IMR-90 (cell line): Measurements from ENCODE around the gene OLIG3. TPM values are rescaled to one million over a fixed set of nuclear protein-coding genes. Genes with fewer than 3 reads are reported as not detected.

Experiments used
- ATAC-seq: fragments of 200-7000 bp; cut with Tn5 transposase; 2 replicates; pipeline ENCODE4 v1.9.1; 2020; ENCODE audit warnings: low read depth, mild to moderate bottlenecking, moderate library complexity
- BruUV-seq: library from RNA; stranded (reverse); fragments of 400-500 nt; replicated peaks from 2 replicates; lab custom pipeline; 2021; lab: Mats Ljungman, UMichigan
- CTCF ChIA-PET: fragments of 300-600 bp; formaldehyde crosslinking; extraction: SDS; loops from one replicate; lab custom pipeline; 2021; ENCODE audit warnings: antibody characterized with exemption; lab: Yijun Ruan, JAX
- POLR2A ChIA-PET: fragments of 300-600 bp; sonication (Branson Sonifier 250); formaldehyde crosslinking; loops from one replicate; lab custom pipeline; 2022; ENCODE audit warnings: antibody characterized with exemption; ENCODE audit not compliant: unreplicated experiment; lab: Charles Lee
- DNase-seq: peaks from one replicate; pipeline ENCODE4 v3.0.0; 2013
- H2AFZ ChIP-seq: replicated peaks from 2 replicates; pipeline ENCODE3; 2013; ENCODE audit warnings: low read length, mild to moderate bottlenecking; ENCODE audit not compliant: poor library complexity
- H2AK5ac ChIP-seq: 2 replicates; pipeline ENCODE4 v1.6.1; 2013; ENCODE audit warnings: low read depth, low read length, inconsistent platforms
- H2AK9ac ChIP-seq: replicated peaks from 2 replicates; pipeline ENCODE3; 2013; ENCODE audit warnings: mild to moderate bottlenecking, low read depth, low read length, moderate library complexity; ENCODE audit not compliant: poor library complexity
- H2BK120ac ChIP-seq: 2 replicates; pipeline ENCODE4 v1.6.1; 2013; ENCODE audit warnings: low read depth, low read length, inconsistent platforms
- H2BK15ac ChIP-seq: 3 replicates; pipeline ENCODE4 v1.6.1; 2013; ENCODE audit warnings: low read depth, low read length, inconsistent platforms
- H2BK20ac ChIP-seq: 2 replicates; pipeline ENCODE4 v1.6.1; 2013; ENCODE audit warnings: low read depth, mild to moderate bottlenecking, inconsistent platforms, low read length, moderate library complexity
- H2BK5ac ChIP-seq: 2 replicates; pipeline ENCODE4 v1.6.1; 2013; ENCODE audit warnings: mild to moderate bottlenecking, low read depth, low read length, inconsistent platforms; ENCODE audit not compliant: poor library complexity, severe bottlenecking
- H3K14ac ChIP-seq: replicated peaks from 2 replicates; pipeline ENCODE4 v1.6.1; 2013; ENCODE audit warnings: low read depth, low read length, inconsistent platforms
- H3K18ac ChIP-seq: 2 replicates; pipeline ENCODE4 v1.6.1; 2013; ENCODE audit warnings: low read depth, low read length, control low read depth
- H3K23ac ChIP-seq: 2 replicates; pipeline ENCODE4 v1.6.1; 2013; ENCODE audit warnings: low read depth, low read length, inconsistent platforms
- H3K27ac ChIP-seq: 2 replicates; pipeline ENCODE4 v1.5.1; 2013; ENCODE audit warnings: mild to moderate bottlenecking, control low read depth, low read length; ENCODE audit not compliant: insufficient read depth
- H3K27me3 ChIP-seq: 2 replicates; pipeline ENCODE4 v1.6.1; 2013; ENCODE audit warnings: low read length; ENCODE audit not compliant: control insufficient read depth, insufficient read depth
- H3K36me3 ChIP-seq: 2 replicates; pipeline ENCODE4 v1.6.1; 2013; ENCODE audit warnings: low read length, mixed read lengths; ENCODE audit not compliant: control insufficient read depth, insufficient read depth
- H3K4ac ChIP-seq: 2 replicates; pipeline ENCODE4 v1.6.1; 2013; ENCODE audit warnings: low read depth, low read length, inconsistent platforms
- H3K4me1 ChIP-seq: 2 replicates; pipeline ENCODE4 v1.6.1; 2013; ENCODE audit warnings: low read length, mixed read lengths; ENCODE audit not compliant: control insufficient read depth, insufficient read depth
- H3K4me2 ChIP-seq: 2 replicates; pipeline ENCODE4 v1.6.1; 2013; ENCODE audit warnings: low read depth, mild to moderate bottlenecking, control low read depth, low read length, moderate library complexity
- H3K4me3 ChIP-seq: 2 replicates; pipeline ENCODE4 v1.5.1; 2013; ENCODE audit warnings: low read depth, mild to moderate bottlenecking, control low read depth, low read length, moderate library complexity; ENCODE audit not compliant: insufficient read depth
- H3K56ac ChIP-seq: 2 replicates; pipeline ENCODE4 v1.6.1; 2013; ENCODE audit warnings: low read length, inconsistent platforms; ENCODE audit not compliant: insufficient read depth; ENCODE audit errors: extremely low read depth
- H3K79me1 ChIP-seq, 2 experiments: 2 replicates each; pipeline ENCODE4 v1.6.1; 2013; ENCODE audit warnings: low read length in 2 of 2, inconsistent platforms in 1 of 2, low read depth in 1 of 2
- H3K9ac ChIP-seq: 2 replicates; pipeline ENCODE4 v1.6.1; 2013; ENCODE audit warnings: low read depth, low read length, control low read depth
- H3K9me1 ChIP-seq: 2 replicates; pipeline ENCODE4 v1.6.1; 2013; ENCODE audit warnings: low read length, inconsistent platforms; ENCODE audit not compliant: insufficient read depth
- H3K9me3 ChIP-seq: 2 replicates; pipeline ENCODE4 v1.6.1; 2013; ENCODE audit warnings: low read length; ENCODE audit not compliant: control insufficient read depth, insufficient read depth
- H4K20me1 ChIP-seq: 2 replicates; pipeline ENCODE4 v1.6.1; 2013; ENCODE audit warnings: low read length, inconsistent platforms; ENCODE audit not compliant: insufficient read depth
- H4K5ac ChIP-seq: 2 replicates; pipeline ENCODE4 v1.6.1; 2013; ENCODE audit warnings: mild to moderate bottlenecking, low read depth, low read length, control low read depth
- H4K8ac ChIP-seq, 2 experiments: 2 replicates each; pipeline ENCODE4 v1.6.1; 2013; ENCODE audit warnings: low read depth in 2 of 2, low read length in 2 of 2, control low read depth in 1 of 2, inconsistent platforms in 1 of 2
- H4K91ac ChIP-seq: 2 replicates; pipeline ENCODE4 v1.6.1; 2013; ENCODE audit warnings: low read depth, low read length, inconsistent platforms; ENCODE audit not compliant: insufficient read depth
- BHLHE40 ChIP-seq: fragments of 150-350 bp; IDR thresholded peaks from 2 replicates; pipeline ENCODE4 v1.6.1; 2016; ENCODE audit warnings: mild to moderate bottlenecking, low read depth, low read length
- CEBPB ChIP-seq: IDR thresholded peaks from 2 replicates; pipeline ENCODE4 v1.6.1; 2012; ENCODE audit warnings: low read depth, low read length, improper control_type of control experiment
- CHD1 ChIP-seq: IDR thresholded peaks from 2 replicates; pipeline ENCODE4 v1.6.1; 2012; ENCODE audit warnings: low read depth, low read length, improper control_type of control experiment
- POLR2A ChIP-seq: IDR thresholded peaks from 2 replicates; pipeline ENCODE4 v1.6.1; 2012; ENCODE audit warnings: mild to moderate bottlenecking, low read depth, low read length
- RFX5 ChIP-seq: IDR thresholded peaks from 2 replicates; pipeline ENCODE4 v1.8.0; 2012; ENCODE audit warnings: low read depth, mild to moderate bottlenecking, low read length, moderate library complexity
- SMC3 ChIP-seq: fragments of 150-350 bp; IDR thresholded peaks from 2 replicates; pipeline ENCODE4 v1.6.1; 2016; ENCODE audit warnings: low read depth, mild to moderate bottlenecking, antibody characterized with exemption, low read length, moderate library complexity
- WGBS, 2 experiments: methylation state at CpG; one replicate each; pipeline versions ENCODE4 v1.1.5 to v1.1.7; 2013; ENCODE audit warnings: missing lambda C conversion rate in 2 of 2; ENCODE audit not compliant: insufficient read length in 1 of 2; ENCODE audit errors: extremely low coverage in 2 of 2; 5-methylcytosine and 5-hydroxymethylcytosine counted together
- dilution Hi-C: fragments of 300-500 bp; cut with HindIII; formaldehyde crosslinking; loops from one replicate; pipeline ENCODE4 v1.14.3; 2018; ENCODE audit warnings: low sequenced_read_pairs; ENCODE audit not compliant: unreplicated experiment
- in situ Hi-C: fragments of 300-500 bp; cut with MboI; formaldehyde crosslinking; loops from 3 replicates; pipeline ENCODE4 v1.14.3; 2019; ENCODE audit warnings: low sequenced_read_pairs, inconsistent platforms, mixed read lengths
- intact Hi-C: fragments of 100-400 bp; cut with micrococcal nuclease; formaldehyde crosslinking; loops from 2 replicates; pipeline ENCODE4 v1.10.0; 2022
- polyA plus RNA-seq, 3 experiments: library from polyadenylated mRNA; depleted of rRNA; stranded (reverse); fragments of >200 nt; gene quantifications; 2 replicates each; pipeline ENCODE4 v1.2.3, GENCODE V29; 2012; ENCODE audit warnings: low replicate concordance in 1 of 3
- total RNA-seq: library from RNA; depleted of rRNA; stranded (reverse); fragments of >200 nt; gene quantifications from 2 replicates; pipeline ENCODE4 v1.2.3, GENCODE V29; 2012

The OLIG3 gene
- total and polyA plus RNA-seq, 2 of the 4 experiments (the other 2 are of a cell fraction): not detected

DNA sequence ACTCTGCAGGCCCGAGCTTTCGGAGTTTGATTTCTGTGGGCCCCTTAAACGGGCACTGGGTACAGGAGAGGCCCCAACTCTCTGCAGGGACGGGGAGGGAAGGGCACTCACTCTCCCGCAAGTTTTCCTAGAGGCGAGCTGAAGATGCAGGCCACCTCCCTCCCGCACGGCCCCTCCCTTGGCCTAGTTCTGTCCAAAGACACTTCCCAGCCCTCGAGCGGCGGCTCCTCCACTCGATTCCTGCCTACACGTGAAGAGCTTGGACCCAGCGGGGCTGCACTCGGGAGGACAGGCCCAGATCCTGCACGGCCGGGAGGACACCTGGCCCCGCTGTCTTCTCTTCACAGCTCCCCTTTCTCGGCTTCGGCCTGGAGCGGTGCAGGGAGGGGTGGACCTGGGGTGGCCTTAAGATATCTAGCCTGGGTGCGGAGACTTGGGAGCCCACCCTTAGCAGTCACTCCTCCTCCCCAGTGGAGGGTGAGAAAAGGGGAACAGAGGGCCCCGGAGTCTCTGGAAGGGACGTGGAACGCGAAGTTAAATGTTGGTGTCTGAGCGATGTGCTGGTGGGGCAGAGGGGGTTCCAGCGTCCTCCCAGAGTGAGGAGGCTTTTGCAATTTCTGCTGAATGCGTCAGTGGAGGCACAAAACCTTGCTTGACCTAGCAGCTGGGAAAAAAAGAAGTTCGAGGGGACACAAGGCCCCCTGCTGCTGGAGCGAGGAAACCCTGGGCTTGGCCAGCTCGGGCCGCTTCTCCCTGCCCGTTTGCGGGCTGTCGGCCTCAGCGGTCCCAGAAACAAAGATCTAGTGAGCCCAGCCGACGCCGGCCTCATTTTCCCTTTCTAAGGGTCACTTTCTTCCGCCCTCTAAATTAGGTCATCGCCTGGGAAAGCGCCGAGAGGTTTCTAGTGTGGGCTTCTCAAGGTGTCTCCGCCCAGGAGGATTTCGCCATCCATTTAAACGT, 4.9 kb downstream of the OLIG3 start:
- Histone ChIP-seq H3K9me1 (no peaks in the 10 kb centered on the region; the same call in 1 of the 2 replicates), H4K91ac (no peak overlapping the region), H4K8ac (no peak overlapping the region), H2AK5ac (no peak overlapping the region), H2BK20ac (no peak overlapping the region), H3K4ac (no peak overlapping the region), H3K4me1 (no peaks in the 10 kb centered on the region), H2BK15ac (no peak overlapping the region), H4K5ac (no peak overlapping the region), H3K18ac (no peak overlapping the region), H3K4me3 (no peak overlapping the region), H3K23ac (no peak overlapping the region), H3K36me3 (no peaks in the 10 kb centered on the region), H2AFZ (peak overlapping the region; percentile 43), H2BK5ac (no peak overlapping the region), H3K56ac (no peak overlapping the region), H2BK120ac (no peak overlapping the region), H2AK9ac (peak overlapping the region; percentile 50), H3K27ac (no peak overlapping the region), H4K20me1 (no peaks in the 10 kb centered on the region; the same call in 1 of the 2 replicates), H3K79me1 (no peaks in the 10 kb centered on the region), H3K14ac (no peak overlapping the region), H3K9me3 (peaks cover 10% of the 10 kb centered on the region; the same call in 1 of the 2 replicates), H3K4me2 (no peak overlapping the region), H3K27me3 (peaks cover 86% of the 10 kb centered on the region), H3K9ac (no peak overlapping the region)
- TF ChIP-seq POLR2A (no peak), BHLHE40 (no peak), CHD1 (no peak), SMC3 (no peak), RFX5 (no peak), CEBPB (no peak)
- dilution Hi-C loops: no loop called here
- POLR2A ChIA-PET: no interaction called here
- CTCF ChIA-PET: interaction anchor here (0.6 kb wide), 1 partner anchor 554 kb away, joined by 6 read pairs; no protein-coding TSS in a partner anchor
- no TSS peak for BruUV-seq
- in situ Hi-C loops: no loop called here
- no peak for DNase-seq
- intact Hi-C loops: no loop called here
- no peak; the same call in 1 of the 2 replicates for ATAC-seq
- WGBS, 2 experiments: 10% methylated on average over 23 of the region's 47 CpGs; no CpG with 5 or more reads in 1 of the 2 experiments
